ENCODE measurements around the gene MRTO4. TPM values are rescaled to one million over a fixed set of nuclear protein-coding genes. Genes with fewer than 3 reads are reported as not detected.

The MRTO4 gene
- total and polyA plus RNA-seq, 9 of the 15 experiments (the other 6 are each of a cell fraction or from before 2014, with no cell fraction given) = 62.0 to 173 (median 146) TPM

DNA sequence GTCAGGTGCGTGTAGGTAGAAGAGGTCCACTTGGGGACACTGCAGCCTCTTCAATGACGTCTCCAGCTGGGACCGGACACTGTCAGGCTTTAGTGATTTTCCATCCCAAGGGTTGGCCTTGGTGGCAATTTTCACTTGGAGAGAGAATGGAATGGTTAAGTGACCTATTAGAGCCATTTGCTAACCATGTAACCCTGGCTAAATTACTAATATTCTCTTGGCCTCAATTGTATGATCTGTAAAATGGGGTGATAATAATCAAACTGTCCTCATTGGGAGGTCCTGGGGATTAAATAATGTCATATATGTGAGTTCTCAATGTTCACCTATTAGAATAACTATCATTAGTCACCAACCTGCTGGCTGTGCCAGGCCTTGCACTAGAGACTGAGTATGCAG, 56.9 kb downstream of the MRTO4 start (continued):
- TF ChIP-seq NEUROD1 (IDR thresholded peaks at IDR 0.05; ENCODE audit: borderline replicate concordance, low read depth, low read length, partially characterized antibody) (no peak), SMAD3 (CRISPR knock-in tag; conservative IDR thresholded peaks at IDR 0.05) (no peak), GABPB1 (CRISPR knock-in tag; IDR thresholded peaks at IDR 0.05) (no peak), ZBTB8A (IDR thresholded peaks at IDR 0.05; ENCODE audit: partially characterized antibody) (no peak), PML (IDR thresholded peaks at IDR 0.05; ENCODE audit: low read length) (no peak), ELF4 (CRISPR knock-in tag; IDR thresholded peaks at IDR 0.05) (no peak)
- TF ChIP-seq, protein P1, sequence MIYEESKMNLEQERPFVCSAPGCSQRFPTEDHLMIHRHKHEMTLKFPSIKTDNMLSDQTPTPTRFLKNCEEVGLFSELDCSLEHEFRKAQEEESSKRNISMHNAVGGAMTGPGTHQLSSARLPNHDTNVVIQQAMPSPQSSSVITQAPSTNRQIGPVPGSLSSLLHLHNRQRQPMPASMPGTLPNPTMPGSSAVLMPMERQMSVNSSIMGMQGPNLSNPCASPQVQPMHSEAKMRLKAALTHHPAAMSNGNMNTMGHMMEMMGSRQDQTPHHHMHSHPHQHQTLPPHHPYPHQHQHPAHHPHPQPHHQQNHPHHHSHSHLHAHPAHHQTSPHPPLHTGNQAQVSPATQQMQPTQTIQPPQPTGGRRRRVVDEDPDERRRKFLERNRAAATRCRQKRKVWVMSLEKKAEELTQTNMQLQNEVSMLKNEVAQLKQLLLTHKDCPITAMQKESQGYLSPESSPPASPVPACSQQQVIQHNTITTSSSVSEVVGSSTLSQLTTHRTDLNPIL (CRISPR knock-in tag; IDR thresholded peaks at IDR 0.05) = no peak
- TF ChIP-seq, protein P2, sequence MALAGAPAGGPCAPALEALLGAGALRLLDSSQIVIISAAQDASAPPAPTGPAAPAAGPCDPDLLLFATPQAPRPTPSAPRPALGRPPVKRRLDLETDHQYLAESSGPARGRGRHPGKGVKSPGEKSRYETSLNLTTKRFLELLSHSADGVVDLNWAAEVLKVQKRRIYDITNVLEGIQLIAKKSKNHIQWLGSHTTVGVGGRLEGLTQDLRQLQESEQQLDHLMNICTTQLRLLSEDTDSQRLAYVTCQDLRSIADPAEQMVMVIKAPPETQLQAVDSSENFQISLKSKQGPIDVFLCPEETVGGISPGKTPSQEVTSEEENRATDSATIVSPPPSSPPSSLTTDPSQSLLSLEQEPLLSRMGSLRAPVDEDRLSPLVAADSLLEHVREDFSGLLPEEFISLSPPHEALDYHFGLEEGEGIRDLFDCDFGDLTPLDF (CRISPR knock-in tag; IDR thresholded peaks at IDR 0.05) = no peak
- TF ChIP-seq, protein P3, sequence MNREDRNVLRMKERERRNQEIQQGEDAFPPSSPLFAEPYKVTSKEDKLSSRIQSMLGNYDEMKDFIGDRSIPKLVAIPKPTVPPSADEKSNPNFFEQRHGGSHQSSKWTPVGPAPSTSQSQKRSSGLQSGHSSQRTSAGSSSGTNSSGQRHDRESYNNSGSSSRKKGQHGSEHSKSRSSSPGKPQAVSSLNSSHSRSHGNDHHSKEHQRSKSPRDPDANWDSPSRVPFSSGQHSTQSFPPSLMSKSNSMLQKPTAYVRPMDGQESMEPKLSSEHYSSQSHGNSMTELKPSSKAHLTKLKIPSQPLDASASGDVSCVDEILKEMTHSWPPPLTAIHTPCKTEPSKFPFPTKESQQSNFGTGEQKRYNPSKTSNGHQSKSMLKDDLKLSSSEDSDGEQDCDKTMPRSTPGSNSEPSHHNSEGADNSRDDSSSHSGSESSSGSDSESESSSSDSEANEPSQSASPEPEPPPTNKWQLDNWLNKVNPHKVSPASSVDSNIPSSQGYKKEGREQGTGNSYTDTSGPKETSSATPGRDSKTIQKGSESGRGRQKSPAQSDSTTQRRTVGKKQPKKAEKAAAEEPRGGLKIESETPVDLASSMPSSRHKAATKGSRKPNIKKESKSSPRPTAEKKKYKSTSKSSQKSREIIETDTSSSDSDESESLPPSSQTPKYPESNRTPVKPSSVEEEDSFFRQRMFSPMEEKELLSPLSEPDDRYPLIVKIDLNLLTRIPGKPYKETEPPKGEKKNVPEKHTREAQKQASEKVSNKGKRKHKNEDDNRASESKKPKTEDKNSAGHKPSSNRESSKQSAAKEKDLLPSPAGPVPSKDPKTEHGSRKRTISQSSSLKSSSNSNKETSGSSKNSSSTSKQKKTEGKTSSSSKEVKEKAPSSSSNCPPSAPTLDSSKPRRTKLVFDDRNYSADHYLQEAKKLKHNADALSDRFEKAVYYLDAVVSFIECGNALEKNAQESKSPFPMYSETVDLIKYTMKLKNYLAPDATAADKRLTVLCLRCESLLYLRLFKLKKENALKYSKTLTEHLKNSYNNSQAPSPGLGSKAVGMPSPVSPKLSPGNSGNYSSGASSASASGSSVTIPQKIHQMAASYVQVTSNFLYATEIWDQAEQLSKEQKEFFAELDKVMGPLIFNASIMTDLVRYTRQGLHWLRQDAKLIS (CRISPR knock-in tag; IDR thresholded peaks at IDR 0.05) = no peak
- TF ChIP-seq, protein P4, sequence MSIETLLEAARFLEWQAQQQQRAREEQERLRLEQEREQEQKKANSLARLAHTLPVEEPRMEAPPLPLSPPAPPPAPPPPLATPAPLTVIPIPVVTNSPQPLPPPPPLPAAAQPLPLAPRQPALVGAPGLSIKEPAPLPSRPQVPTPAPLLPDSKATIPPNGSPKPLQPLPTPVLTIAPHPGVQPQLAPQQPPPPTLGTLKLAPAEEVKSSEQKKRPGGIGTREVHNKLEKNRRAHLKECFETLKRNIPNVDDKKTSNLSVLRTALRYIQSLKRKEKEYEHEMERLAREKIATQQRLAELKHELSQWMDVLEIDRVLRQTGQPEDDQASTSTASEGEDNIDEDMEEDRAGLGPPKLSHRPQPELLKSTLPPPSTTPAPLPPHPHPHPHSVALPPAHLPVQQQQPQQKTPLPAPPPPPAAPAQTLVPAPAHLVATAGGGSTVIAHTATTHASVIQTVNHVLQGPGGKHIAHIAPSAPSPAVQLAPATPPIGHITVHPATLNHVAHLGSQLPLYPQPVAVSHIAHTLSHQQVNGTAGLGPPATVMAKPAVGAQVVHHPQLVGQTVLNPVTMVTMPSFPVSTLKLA (conservative IDR thresholded peaks at IDR 0.05) = no peak
- TF ChIP-seq, protein P5, sequence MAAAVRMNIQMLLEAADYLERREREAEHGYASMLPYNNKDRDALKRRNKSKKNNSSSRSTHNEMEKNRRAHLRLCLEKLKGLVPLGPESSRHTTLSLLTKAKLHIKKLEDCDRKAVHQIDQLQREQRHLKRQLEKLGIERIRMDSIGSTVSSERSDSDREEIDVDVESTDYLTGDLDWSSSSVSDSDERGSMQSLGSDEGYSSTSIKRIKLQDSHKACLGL (CRISPR knock-in tag; IDR thresholded peaks at IDR 0.05; ENCODE audit: borderline replicate concordance, poor library complexity, severe bottlenecking) = no peak

All from K562 (cell line).